NOMO-1 treated with dmso at 0.1 percent for 144 hours (cell line): ENCODE measurements around the gene SAMD4B.
A peak's percentile ranks its signal among the peaks of the same experiment; 100 is the strongest.

ENCODE experiments used
- DNase-seq: peaks from one replicate; lab custom pipeline; 2025; ENCODE audit not compliant: unreplicated experiment; lab: John Stamatoyannopoulos, UW

Gene SAMD4B

DNA sequence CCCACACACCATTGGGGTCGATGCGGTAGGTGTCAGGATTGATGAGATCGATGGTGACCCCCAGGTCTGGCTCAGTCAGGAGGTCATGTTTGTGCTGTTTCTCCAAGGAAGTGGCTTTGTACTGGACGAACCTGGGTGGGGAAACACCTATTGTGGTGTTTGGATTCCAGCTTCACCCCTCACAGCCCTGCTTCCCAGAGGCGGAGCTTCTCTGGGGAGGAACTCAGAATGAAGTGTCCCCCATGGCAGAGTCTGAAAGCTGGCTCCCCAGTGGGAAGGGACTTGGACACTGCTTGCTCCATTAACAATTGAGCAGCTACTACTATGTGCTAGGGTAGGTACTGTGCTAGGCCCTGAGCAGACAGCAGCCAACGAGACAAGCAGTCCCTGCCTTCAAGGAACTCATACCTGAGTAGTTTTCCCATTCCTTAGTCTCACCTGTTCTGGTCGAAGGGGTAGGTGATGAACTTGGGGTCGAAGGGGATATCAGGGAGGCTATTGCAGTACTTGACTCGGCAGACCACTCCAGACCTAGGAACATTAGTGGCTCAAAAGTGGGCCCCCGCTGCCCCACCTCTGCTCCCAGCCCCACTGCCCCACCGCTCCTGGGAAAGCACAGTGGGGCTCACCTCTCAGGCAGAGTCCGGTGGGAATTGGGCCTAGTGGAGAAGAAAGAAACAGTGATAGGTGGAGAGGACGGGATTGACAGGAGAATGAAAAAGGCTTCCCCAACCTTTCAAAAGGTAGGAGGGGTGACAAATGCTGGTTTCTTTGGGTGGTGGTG, 47.6 kb downstream of the SAMD4B start:
- no peak for DNase-seq

DNA sequence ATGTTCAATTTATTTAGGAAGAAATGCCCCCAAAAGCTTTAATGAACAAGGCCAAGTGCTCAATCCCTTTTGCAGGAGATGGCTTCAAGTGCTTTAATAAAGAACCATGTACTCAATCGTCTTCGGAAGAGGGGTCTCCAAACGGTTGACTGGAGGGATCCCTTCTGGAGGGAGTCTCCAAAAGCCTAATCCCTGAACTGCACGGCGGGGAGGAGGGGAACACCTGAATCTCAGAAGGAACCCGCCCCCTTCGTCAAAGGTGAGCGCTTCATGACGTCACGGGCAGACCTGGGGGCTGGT, 48.2 kb downstream of the SAMD4B start:
- DNase-seq = no peak

DNA sequence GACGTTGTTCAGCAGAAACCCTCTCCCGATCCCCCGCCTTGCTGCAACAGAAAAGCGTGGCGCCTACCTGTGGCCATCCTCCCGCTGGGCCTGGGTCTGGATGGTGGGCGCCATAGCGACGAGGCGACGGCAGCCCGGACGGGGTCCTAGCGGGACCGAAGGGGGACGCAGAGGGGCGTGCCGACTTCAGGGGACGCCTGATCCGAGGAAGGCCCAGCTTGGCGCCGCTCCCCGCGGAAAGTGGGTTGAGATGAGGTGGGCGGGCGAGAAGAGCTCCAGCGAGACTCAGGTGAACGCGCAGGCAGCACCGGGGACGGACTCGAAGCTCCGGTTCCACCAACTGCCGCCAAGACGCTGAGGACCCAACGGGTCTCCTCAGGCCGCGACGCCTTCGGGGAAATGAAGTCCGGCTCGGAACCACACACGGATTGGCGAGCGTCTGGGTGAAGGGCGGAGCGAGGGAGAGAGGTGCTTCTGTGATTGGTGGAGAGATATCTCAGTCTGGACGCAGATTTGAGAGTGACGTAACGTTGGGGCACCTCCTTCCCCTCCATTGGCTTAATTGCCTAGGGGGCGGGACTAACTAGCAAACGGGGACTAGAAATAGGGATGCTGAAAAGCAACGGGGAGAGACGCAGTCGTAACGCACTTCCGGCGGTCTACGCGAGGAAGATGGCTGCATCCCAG, 48.7 kb downstream of the SAMD4B start, which contains the start of the genes MED29 and PAF1:
TSS of gene MED29 (plus strand) at position 628 of the 687 bp plus-strand sequence. CDS start at position 673, 45 bp downstream.
TSS of gene PAF1 (minus strand) at position 356 of the 687 bp plus-strand sequence. CDS start at position 114, 242 bp downstream.
- peak; percentile 99 for DNase-seq

DNA sequence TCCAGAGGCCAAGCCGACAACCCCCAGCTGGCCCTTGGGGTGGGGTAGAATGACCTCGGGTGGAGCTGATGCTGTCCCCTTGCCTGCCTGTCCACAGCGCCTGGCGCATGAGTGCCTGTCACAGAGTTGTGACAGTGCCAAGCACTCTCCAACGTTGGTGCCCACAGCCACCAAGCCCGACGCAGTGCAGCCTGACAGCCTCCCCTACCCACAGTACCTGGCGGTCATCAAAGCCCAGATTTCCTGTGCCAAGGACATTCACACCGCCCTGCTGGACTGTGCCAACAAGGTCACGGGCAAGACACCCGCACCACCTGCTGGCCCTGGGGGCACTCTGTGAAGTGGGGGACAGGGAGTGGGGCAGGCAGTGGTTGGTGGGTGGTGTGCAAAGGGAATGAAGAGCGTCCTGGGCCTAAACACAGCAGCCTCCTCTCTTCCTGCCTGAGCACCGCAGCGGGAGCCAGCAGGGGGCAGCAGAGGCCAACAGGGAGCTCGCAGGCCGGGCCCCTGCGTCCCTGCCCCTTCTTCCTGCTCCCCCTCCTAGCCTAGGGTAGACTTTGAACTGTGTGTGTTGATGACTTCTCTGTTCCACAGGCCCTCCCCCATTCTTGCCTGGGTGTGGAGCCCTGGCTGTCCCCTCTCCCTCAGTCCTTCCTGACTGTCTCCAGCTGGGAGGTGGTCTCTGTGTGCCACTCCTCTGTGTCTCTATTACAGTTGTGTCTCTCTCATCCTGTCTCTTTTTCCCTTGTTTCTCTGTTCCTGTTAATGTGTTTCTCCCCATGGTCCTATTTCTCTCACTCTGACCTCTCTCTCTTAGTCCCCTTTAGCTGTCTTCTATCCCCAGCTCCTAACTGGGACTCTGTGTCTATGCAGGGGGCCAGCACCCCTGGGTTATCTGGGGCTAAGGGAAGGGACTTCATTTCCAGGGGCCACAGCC, 55.4 kb downstream of the SAMD4B start:
- peak; percentile 90 for DNase-seq

DNA sequence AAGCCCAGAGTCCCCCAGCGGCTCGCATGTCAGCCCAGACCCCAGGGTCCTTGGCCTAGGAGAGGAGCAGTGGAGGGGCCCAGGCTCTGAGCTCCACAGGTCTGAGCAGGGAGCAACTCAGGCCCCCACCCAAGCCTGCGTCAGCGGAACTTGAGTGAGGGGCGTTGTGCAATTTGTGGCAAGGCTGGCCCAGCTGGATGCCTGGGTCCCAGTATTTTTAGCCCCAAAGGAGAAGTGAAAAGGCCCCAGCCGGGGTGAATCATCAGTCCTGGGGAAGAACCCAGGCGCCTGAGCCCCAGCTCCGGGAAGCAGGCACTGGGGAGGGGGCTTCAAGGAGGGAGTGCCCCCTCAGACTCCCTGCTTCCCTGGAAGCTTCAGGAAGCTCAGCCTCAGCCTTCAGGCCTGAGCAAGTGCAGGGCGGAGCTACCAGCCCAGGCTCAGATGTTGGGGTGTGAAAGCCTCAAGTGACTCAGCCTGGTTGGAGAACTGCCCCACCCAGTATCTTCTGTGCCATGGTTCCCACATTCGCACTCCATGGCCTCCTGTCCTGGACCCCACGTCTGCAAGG, 56.2 kb downstream of the SAMD4B start:
- DNase-seq = peak; percentile 88

DNA sequence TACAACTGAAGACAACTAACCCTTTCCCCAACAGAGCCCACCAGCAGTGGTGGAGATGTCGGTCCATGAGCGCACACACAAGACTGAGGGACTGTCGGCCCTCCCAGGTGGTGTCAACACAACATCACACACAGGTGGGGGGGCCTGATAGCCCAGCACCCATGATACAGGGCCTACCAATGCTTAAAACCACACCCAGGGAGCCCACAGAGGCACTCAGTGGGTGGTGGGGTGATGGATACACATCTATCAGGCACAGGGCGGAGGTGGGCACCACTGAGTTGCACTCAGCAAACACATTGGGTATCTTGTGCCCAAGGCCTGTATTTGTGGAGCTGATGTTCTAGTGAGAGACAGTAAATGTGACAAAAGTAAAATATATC, 57.4 kb downstream of the SAMD4B start:
- no peak for DNase-seq

DNA sequence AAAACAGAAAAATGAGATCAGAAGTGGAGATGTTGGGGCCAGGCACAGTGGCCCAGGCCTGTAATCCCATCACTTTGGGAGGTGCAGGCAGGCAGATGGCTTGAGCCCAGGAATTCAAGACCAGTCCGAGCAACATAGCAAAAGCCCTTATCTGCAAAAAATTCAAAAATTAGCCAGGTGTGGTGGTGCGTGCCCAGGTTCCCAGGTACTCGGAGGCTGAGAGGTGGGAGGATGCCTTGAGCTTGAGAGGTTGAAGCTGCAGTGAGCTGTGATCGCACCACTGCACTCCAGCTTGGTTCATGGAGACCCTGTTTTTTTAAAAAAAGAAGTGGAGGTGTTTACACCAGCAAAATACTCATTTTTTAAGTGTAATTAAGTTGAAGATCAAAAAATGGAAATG, 57.8 kb downstream of the SAMD4B start:
- no peak for DNase-seq

DNA sequence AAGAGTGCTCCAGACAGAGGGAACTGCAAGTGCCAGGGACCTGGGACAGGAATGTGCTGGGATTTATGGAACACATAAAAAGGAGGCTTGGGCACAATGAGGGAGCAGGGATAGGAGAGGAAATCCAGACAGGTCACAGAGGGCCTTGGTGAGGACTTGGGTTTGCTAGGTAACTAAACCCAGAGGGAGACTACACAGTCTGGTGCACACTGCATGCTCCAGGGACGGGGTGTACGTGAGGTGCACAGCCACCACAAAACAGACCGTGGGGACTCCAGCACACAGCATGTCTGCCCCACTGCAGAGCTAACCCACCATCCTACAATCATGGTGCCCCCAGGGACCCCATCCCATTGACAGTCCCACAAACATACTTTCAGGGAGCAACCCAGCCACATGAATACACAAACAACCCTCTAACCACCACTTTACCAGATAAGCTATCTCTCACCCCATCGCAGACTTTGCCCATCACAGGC, 58.9 kb downstream of the SAMD4B start:
- no peak for DNase-seq

DNA sequence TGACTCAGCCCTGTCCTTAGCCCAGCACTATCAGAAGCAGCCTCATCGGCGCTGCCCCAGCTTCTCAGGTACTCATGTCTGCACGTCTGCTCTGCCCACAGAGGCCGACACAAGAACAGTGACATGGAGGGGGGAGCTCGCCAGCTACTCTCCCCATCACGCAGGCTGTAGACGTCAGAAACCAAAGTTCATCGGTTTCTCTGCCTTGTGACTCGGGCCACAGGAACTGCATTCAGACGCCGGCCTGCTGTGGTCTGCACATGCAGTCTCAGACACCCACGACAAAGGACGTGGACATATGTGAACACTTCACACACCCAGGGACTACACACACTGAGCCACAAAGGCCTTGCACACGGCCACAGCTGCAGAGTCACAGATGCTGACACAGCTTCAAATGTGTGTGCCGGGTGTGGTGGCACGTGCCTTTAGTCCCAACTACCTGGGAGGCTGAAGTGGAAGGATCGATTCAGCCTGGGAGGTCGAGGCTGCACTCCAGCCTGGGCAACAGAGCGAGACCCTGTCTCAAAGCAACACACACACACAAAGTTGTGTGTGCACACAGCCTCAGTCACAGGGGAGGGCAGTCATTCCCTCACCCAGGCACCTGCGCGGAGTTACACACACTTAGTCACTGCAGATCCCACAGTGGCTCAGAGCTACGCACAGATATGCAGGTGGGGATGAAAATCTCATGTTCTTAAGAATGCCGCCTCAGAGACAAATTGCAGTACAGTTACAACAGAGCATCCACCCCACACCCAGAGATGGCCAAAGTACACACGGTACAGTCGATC, 59.5 kb downstream of the SAMD4B start:
- no peak for DNase-seq

DNA sequence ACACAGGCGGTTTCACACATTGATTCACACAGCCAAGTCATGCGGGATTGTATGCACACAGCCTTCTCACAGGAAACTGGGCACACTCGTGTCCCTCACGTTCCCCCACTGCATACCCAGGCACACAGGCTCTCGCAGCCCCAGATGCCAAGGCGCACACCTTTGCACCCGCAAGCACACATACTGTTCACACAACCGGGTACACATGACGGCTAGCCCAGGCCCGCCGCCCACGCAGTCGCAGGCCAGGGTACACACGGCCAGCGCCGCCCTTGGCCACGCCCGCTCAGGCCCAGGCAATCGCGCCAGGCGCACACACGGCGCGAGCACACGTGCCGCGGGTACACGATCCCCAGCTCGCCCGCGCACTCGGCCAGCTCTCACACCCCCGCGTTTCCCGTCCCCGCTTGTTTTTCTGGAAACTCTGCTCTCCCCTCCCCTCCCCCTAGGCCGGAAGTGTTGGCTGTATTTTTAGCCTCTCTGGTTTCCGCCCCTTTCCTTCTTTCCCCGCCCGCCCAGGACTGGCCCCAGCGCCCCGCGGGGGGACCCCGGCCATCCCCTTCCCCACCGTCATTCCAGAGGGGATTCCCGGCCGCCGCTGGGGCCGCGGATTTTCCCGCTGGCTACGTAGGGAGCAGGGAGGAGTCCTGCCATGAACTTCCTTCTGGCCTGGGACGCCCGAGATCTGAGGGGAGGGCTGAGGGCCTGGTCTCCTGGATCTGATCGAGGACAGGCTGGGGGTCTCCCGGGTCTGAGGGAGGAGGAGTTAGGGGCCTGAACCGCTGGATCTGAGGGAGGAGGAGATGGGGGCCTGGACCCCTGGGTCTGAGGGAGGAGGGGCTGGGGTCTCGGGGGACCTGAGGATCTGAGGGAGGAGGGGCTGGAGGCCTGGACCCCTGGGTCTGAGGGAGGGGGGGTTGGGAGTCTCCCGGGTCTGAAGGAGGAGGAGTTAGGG, 60.4 kb downstream of the SAMD4B start:
- peak; percentile 82 for DNase-seq

DNA sequence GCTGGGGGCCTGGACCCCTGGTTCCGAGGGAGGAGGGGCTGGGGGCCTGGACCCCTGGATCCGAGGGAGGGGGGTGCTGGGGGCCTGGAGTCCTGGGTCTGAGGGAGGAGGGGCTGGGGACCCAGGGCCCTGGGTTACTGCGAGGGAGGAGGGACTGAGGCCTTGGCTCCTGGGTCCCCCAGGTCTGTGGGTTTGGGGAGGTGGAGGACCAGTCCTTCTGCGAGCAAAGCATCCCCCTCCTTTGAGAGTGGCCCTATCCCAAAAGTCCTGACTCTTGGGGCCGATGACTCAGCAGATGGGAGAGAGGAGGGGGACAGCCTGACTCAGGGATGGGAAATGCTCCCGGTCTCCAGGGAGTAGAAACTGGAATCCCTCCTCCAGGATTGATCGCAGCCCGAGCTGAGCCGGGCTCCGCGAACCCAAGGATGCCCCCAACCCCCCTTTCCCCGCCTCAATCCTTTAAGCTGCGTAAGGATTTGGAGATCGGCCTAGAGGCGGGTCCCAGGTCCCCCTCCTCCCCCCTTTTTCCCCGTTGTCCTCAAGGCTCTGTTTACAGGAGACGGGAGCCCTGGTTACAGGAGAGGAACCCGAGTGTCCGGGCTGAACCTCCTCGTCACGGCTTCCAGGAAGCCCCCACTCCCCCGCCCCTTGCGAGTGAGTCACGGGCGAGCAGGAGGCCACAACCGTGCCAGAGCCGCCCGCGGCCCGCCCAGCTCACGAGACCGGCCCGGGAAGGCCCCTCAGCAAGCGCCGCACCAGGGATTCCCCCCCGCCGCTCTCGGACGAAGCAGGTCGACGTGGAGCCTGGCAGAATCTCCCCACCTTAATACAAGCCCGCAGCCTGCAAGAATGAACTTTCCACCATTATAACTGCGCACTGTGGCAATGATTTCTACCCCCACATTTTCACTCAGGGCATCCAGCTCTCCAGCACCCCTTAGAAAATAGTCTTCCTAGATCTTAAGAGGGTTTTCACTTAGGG, 61.4 kb downstream of the SAMD4B start:
- DNase-seq = peak; percentile 80

DNA sequence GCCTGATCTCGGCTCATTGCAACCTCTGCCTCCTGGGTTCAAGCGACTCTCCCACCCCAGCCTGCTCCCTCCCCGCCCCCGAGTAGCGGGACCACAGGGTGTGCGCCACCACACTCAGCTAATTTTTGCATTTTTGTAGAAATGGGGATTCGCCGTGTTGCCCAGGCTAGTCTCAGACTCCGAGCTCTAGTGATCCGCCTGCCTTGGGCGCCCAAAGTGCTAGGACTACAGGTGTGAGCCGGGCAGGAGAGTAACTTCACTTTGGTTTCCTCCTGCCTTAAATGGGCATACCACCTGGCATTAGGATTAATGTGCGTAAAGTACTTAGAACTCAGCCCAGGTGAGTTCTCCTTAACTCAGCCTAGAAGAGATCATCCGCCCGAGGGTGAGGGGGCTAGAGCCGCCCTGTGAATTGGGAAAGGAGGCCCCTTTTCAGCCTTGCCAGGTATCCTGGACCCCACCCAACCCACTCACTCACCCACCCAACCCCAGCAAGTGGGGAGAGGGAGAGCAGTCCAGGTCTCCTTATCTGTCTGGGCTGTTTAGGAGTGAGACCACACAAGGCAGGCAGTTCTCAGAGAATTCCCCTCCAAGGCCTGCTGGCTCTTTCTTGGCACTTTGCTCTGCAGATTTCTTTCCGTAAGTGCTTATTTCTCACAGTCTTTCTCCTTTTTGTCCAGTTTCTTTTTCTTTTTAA, 63.2 kb downstream of the SAMD4B start:
- no peak for DNase-seq

DNA sequence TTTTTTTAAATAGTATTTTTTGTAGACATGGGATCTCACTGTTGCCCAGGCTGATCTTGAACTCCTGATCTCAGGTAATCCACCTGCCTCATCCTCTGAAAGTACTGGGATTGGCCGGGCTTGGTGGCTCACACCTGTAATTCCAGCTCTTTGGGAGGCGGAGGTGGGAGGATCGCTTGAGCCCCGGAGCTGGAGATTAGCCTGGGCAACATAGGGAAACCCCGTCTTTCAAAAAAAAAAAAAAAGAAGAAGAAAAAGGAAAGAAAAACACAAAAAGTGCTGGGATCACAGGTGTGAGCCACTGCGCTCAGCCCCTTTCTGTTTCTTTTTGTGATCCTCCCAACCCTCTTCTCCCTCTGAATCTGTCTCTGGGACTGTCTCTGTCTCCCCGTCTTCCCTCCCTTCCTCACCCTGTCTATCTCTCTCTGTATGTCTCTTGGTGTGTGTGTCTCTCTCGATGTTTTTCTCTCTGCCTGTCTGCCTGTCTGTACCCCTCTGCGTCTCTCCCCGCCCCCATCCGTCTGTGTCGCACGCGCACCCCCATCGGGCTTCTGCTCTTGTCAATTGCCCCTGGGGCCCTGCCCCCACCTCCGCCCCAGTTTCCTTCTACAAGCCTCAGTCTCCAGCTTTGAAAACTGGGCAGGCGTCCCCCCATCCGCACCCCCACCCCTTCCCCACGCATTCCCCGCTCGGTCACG, 63.9 kb downstream of the SAMD4B start:
- DNase-seq = peak; percentile 57

DNA sequence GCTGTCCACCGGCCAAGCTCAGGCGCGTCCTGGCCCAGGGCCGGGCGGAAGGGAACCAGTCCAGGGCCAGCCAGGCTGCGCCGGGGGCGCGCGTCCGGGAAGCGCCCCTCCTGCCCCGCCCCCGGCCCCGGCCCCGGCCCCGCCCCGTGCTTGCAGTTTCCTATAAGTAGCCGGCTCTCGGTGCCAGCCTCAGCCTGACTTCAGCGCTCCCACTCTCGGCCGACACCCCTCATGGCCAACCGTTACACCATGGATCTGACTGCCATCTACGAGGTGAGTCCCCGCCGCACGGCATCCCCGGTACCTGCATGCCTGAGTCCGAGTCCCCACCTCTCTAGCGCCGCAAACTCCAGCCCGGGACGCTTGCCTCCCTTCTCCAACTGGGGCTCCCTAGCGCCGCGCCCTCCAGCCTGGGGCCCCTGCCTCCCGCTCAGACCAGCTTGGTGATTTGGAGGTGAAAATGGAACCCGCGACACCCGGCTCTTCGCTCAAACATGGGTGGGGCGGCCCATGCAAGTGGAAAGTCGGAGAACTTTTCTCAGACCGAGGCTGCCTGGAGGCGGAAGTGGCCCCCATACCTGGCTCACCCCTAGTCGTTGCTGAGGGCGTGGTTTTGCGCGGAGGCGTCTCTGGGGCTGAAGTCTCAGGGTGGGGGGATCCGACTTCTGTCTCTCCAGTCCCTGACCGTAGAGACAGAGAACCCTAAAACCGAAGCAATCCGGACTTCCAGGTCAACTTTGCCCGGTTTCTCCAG, 64.6 kb downstream of the SAMD4B start, which contains the start of gene ZFP36:
TSS of gene ZFP36 (plus strand) at position 192 of the 754 bp plus-strand sequence. CDS start at position 250, 58 bp downstream.
- DNase-seq = peak; percentile 63

DNA sequence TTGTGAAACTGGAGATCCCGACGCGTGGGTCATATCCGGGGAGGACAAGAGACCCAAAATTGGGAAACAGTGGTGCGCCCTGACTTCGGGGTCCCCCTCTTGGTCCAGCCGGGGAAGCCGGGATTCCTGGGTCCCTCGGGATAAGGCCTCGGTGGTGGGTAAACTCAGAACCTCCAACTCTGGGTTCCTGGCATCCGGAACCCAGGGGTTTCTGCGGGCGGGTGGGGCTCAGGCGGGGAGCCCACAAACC, 65.1 kb downstream of the SAMD4B start:
- DNase-seq = no peak
